ENCODE measurements around the gene STAG3. TPM values are rescaled to one million over a fixed set of nuclear protein-coding genes. Genes with fewer than 3 reads are reported as not detected.
"Not testable (repeated sequence)": the region's sequence is repeated elsewhere in the genome, so short reads cannot be mapped to it uniquely, and the experiment has no call there.

STAG3 gene
- total and polyA plus RNA-seq, 2 of the 8 experiments (the other 6 are each of a cell fraction or from before 2014, with no cell fraction given), result 1.3 to 3.3 TPM

- H2BK5ac ChIP-seq (ENCODE audit: low read depth, low read length); H4K91ac ChIP-seq (replicated peaks; ENCODE audit: insufficient read length, low read length); H3K14ac ChIP-seq (ENCODE audit: insufficient read length); H3K4ac ChIP-seq (replicated peaks; ENCODE audit: insufficient read length, low read depth, low read length); H3K27ac ChIP-seq (ENCODE audit: low read depth, low read length); H3K23ac ChIP-seq (ENCODE audit: insufficient read length); H3K9ac ChIP-seq (replicated peaks in 1 of 4; ENCODE audit: extremely low read depth in 1 of 4, low read depth in 3 of 4, low read length in 3 of 4); H3K18ac ChIP-seq (ENCODE audit: extremely low read depth, low read length); H4K5ac ChIP-seq (ENCODE audit: insufficient read length, low read depth, low read length); H4K8ac ChIP-seq (ENCODE audit: extremely low read depth, insufficient read depth, low read length); H3K56ac ChIP-seq (replicated peaks; ENCODE audit: insufficient read length, low read depth, low read length); DNase-seq (ENCODE audit: low read depth in 1 of 2, low spot score in 2 of 2); H3K36me3 ChIP-seq (ENCODE audit: control insufficient read depth in 2 of 4, insufficient read depth in 4 of 4, low read length in 3 of 4); H4K20me1 ChIP-seq (replicated peaks in 1 of 2; ENCODE audit: control insufficient read depth in 1 of 2, insufficient read depth in 2 of 2, low read length in 2 of 2); FAIRE-seq; H3K4me1 ChIP-seq (replicated peaks in 1 of 4; ENCODE audit: control insufficient read depth in 3 of 4, insufficient read depth in 4 of 4, low read length in 3 of 4); H3K79me2 ChIP-seq (ENCODE audit: control insufficient read depth in 1 of 2, insufficient read depth in 2 of 2, low read length in 2 of 2); H3K4me3 ChIP-seq (ENCODE audit: extremely low read depth in 1 of 4, insufficient read depth in 2 of 4, low read depth in 3 of 4, low read length in 4 of 4); H3K79me1 ChIP-seq (ENCODE audit: low read depth, low read length); H3K23me2 ChIP-seq (ENCODE audit: low read depth, low read length); H2BK12ac ChIP-seq (ENCODE audit: low read depth, low read length); H2BK15ac ChIP-seq (ENCODE audit: low read length); H2BK20ac ChIP-seq (ENCODE audit: low read length); H2BK120ac ChIP-seq (replicated peaks; ENCODE audit: low read depth, low read length); H3K9me3 ChIP-seq (ENCODE audit: insufficient read depth in 2 of 2, low read depth in 1 of 2, low read length in 1 of 2); H2AFZ ChIP-seq (ENCODE audit: low read length); H2AK5ac ChIP-seq (ENCODE audit: low read depth, low read length): not testable (repeated sequence)
- Histone ChIP-seq H3K4me2 (ENCODE audit: insufficient read depth in 1 of 2, low read depth in 2 of 2, low read length in 2 of 2) (0 out of 4 replicates have a peak overlapping the region, but pooled peaks of 1 of the 2 experiments have one; percentile 0), H3K27me3 (replicated peaks in 1 of 4; ENCODE audit: control insufficient read depth in 3 of 4, extremely low read depth in 1 of 4, insufficient read depth in 3 of 4, low read length in 3 of 4) (peaks cover 0 to 11% (median 0%) of the 10 kb centered on the region in 4 experiments; a peak in 2 of 7 replicates)
- WGBS, 2 experiments (ENCODE audit: extremely low coverage in 1 of 2, insufficient coverage in 1 of 2, insufficient read length in 1 of 2, insufficient replicate concordance in 2 of 2, low coverage in 1 of 2, low lambda C conversion rate in 2 of 2, missing lambda C conversion rate in 1 of 2), result 100% methylated on average over 1 of the region's 1 CpG; no CpG with 5 or more reads in 1 of the 2 experiments
- CTCF ChIA-PET (ENCODE audit: partially characterized antibody), result interaction anchor here (0.6 to 9.0 kb wide), 26 partner anchors 9 to 252 kb away, joined by 3 to 108 read pairs (median 5); partner anchors contain the start of genes AP4M1, GAL3ST4, LAMTOR4 and MCM7
- POLR2A ChIA-PET (ENCODE audit: partially characterized antibody), result interaction anchor here (0.6 to 4.1 kb wide), 14 partner anchors 11 to 544 kb away, joined by 3 to 68 read pairs (median 4); partner anchors contain the start of genes AP4M1, LAMTOR4, MCM7 and ZKSCAN1
These were observed 47.5 kb upstream of the STAG3 start for GRCh38 chr7:100130220-100130607.

All from H1 (cell line).